RWPE1 (cell line): ENCODE data around the gene RRAD.

Experiments used
- CTCF ChIA-PET: fragments of 350-600 bp; sonication (Branson Sonifier 250); formaldehyde crosslinking; extraction: SDS; loops from one replicate; lab custom pipeline; 2021; lab: Yijun Ruan, JAX
- POLR2A ChIA-PET: fragments of 400-600 bp; formaldehyde crosslinking; extraction: SDS; loops from one replicate; lab custom pipeline; 2020; ENCODE audit warnings: antibody characterized with exemption; ENCODE audit not compliant: low non-redundant PET; lab: Yijun Ruan, JAX
- DNase-seq: peaks from one replicate; pipeline ENCODE4 v3.0.0; 2012; ENCODE audit warnings: low spot score
- H3K27ac ChIP-seq: fragments of 450-650 bp; 2 replicates; pipeline ENCODE4 v1.5.1; 2017
- CTCF ChIP-seq: fragments of 450-650 bp; conservative IDR thresholded peaks from 2 replicates; pipeline ENCODE4 v1.5.1; 2017; ENCODE audit warnings: low read depth, mild to moderate bottlenecking

Gene RRAD

DNA sequence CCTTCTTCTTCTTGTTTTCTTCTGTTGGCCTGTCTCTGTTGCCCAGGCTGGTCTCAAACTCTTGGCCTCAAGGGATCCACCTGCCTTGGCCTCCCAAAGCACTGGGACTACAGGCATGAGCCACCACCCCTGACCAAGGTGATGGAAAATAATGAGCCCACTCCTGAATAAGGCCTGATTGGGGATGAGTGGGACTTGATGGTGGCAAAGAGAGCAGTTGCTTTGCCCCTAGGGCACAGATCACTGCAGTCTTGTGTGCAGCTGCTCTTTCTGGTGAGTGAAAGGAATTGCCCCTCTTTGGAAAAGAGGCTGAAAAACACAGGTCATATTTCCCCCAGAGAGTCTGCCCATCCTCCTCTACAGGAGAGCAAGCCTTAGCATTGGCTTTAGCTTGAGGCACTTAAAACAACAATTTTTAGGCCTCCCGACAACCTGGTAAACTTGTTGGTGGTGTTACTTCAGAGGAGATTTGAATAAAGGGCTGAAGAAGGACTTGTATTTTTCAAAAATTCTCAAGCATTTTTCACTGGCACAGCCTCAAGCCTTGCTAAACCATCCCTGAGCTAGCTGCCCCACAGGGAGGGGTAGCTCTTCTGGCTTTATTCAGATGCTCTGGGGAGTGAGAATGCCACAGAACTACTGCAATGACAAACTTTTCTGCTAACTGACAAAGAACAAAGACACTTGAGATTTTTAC, 51.1 kb downstream of the RRAD start:
- DNase-seq: no peak
- no peak for TF ChIP-seq CTCF
- CTCF ChIA-PET: interaction anchor here (0.6 to 1.1 kb wide), 2 partner anchors 26 to 452 kb away, joined by 3 to 5 read pairs; no protein-coding TSS in a partner anchor
- POLR2A ChIA-PET: no interaction called here
- H3K27ac ChIP-seq: peak overlapping the region; percentile 49

DNA sequence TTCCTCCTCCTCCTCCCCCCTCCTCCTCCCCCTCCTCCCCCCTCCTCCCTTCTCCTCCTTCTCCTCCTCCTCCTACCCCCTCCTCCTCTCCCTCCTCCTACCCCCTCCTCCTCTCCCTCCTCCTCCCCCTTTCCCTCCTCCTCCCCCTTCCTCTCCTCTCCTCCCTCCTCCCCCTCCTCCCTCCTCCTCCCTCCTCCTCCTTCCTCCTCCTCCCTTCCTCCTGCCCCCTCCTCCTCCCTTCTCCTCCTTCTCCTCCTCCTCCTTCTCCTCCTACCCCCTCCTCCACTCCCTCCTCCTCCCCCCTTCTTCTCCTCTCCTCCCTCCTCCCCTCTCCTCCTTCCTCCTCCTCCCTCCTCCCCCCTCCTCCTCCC, 51.7 kb downstream of the RRAD start:
- H3K27ac ChIP-seq: peak overlapping the region; percentile 82
- POLR2A ChIA-PET: no interaction called here
- DNase-seq: no peak
- TF ChIP-seq CTCF: no peak
- CTCF ChIA-PET: interaction anchor here (0.7 to 1.7 kb wide), 7 partner anchors 9 to 223 kb away, joined by 3 to 14 read pairs (median 4); partner anchors contain the start of gene NAE1

GRCh38 chr16:66872943-66873684, 52.2 kb downstream of the RRAD start:
- peak; percentile 86 for DNase-seq
- TF ChIP-seq CTCF: peak; percentile 91
- CTCF ChIA-PET: interaction anchor here (0.5 to 1.7 kb wide), 13 partner anchors 10 to 223 kb away, joined by 3 to 14 read pairs (median 3); partner anchors contain the start of gene NAE1
- H3K27ac ChIP-seq: peak overlapping the region; percentile 82
- POLR2A ChIA-PET: interaction anchor here (0.5 kb wide), 1 partner anchor 42 kb away, joined by 3 read pairs; the partner anchor contains the start of gene NAE1

GRCh38 chr16:66872559-66872942, 52.8 kb downstream of the RRAD start:
- DNase-seq: no peak
- POLR2A ChIA-PET: interaction anchor here (0.5 kb wide), 1 partner anchor 42 kb away, joined by 3 read pairs; the partner anchor contains the start of gene NAE1
- CTCF ChIA-PET: interaction anchor here (0.5 to 1.7 kb wide), 12 partner anchors 10 to 222 kb away, joined by 3 to 14 read pairs (median 3); partner anchors contain the start of gene NAE1
- H3K27ac ChIP-seq: peak overlapping the region; percentile 82
- no peak for TF ChIP-seq CTCF

GRCh38 chr16:66871840-66872239, 53.5 kb downstream of the RRAD start:
- POLR2A ChIA-PET: no interaction called here
- no peak for TF ChIP-seq CTCF
- DNase-seq: no peak
- CTCF ChIA-PET: interaction anchor here (0.6 to 1.7 kb wide), 3 partner anchors 11 to 12 kb away, joined by 3 to 14 read pairs (median 7); no protein-coding TSS in a partner anchor
- no peak overlapping the region; the same call in 1 of the 2 replicates for H3K27ac ChIP-seq
